Non-pigmented ciliary epithelial cell (primary cell): Measurements from ENCODE around the gene ELL.
A peak's percentile ranks its signal among the peaks of the same experiment; 100 is the strongest.
"Not testable (repeated sequence)": the region's sequence is repeated elsewhere in the genome, so short reads cannot be mapped to it uniquely, and the experiment has no call there.

ENCODE experiments used
- DNase-seq: peaks from one replicate; pipeline ENCODE4 v3.0.0-alpha.2; 2010; ENCODE audit warnings: low read depth

The ELL gene

GRCh38 chr19:18531485-18531884 lies 9.6 kb upstream of the ELL start:
- DNase-seq: no peak

DNA sequence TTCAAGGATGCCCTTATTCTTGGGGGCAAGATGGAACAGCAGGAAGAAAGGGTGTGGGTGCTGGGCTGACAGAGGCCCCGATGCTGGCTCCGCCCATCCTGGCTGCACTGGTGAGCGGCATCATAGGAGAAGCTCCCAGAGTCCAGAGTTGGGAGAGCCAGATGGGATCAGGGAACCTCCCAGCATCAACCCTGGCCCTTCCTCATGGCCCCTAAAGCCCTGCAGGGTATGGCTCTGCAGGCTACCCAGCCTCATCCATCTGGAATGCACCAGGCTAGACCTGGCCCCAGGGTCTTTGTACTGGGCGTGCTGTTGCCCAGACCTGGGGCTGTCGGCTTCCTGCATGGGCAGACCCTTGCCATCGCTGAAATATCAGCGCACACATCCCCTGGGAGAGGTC lies 7.9 kb upstream of the ELL start:
- DNase-seq: no peak

DNA sequence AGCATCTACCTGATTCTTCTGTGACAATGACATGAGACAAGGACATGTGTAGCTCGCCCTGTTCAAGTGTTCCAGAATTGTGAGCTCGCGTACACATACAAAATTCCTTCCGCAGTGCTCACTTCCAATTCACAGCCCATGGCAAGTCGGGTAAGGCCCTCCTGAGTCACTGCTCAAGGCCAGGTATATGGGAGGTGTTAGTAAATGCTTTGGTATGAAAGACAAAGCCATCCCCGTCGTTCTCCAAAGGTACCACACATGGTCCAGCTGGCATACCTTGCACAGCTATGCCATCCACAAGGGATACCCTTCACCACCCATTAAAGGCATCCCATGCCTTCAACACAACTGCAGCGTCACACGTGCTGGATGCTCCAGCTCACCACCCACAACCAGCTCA lies 4.4 kb upstream of the ELL start:
- DNase-seq: no peak

GRCh38 chr19:18523841-18524240 lies 2.0 kb upstream of the ELL start:
- no peak for DNase-seq

- not testable (repeated sequence) for DNase-seq
Observed at GRCh38 chr19:18522862-18523440, 1.1 kb upstream of the ELL start.

- peak; percentile 99 for DNase-seq
Observed at GRCh38 chr19:18522124-18522861, 423 bp upstream of the ELL start.

GRCh38 chr19:18520848-18521691 lies 800 bp downstream of the ELL start:
- DNase-seq: no peak

GRCh38 chr19:18519962-18520847 lies 1.7 kb downstream of the ELL start:
- no peak for DNase-seq

DNA sequence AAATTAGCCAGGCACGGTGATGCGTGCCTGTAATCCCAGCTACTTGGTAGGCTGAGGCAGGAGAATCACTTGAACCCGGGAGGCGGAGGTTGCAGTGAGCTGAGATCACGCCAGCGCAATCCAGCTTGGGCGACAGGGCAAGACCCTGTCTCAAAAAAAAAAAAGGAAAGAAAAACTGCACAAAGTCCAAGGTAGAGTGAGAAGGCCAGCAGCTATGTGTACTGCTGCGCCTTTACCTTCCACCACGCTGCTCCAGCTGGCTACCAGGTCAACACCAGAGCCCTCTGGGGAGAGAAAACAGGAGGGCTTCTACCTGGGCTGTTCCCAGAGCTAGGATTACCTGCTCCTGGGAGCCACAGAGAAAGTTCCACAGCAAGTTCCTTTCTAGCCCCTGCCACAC lies 3.2 kb downstream of the ELL start:
- no peak for DNase-seq

DNA sequence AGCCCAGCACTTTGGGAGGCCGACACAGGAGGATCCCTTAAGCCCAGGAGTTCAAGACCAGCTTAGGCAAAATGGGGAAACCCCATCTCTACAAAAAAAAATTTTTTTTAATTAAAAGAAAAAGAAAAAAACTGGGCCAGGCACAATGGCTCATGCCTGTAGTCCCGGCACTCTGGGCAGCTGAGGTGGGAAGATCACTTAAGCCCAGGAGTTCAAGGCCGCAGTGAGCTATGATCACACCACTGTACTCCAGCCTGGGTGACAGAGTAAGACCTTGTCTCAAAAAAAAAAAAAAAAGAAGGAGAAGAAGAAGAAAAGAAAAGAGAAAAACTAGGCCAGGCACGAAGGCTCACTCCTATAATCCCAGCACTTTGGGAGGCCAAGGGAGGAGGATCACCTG lies 4.3 kb downstream of the ELL start:
- DNase-seq: no peak

GRCh38 chr19:18515959-18516358 lies 5.9 kb downstream of the ELL start:
- no peak for DNase-seq

- no peak for DNase-seq
Observed at GRCh38 chr19:18514800-18515682, 6.8 kb downstream of the ELL start.

GRCh38 chr19:18513868-18514267 lies 8.0 kb downstream of the ELL start:
- DNase-seq: no peak

- no peak for DNase-seq
Observed at GRCh38 chr19:18510216-18510615, 11.7 kb downstream of the ELL start.

GRCh38 chr19:18508585-18508984 lies 13.3 kb downstream of the ELL start:
- no peak for DNase-seq

- DNase-seq: no peak
Observed at GRCh38 chr19:18507727-18508440, 14.0 kb downstream of the ELL start.

DNA sequence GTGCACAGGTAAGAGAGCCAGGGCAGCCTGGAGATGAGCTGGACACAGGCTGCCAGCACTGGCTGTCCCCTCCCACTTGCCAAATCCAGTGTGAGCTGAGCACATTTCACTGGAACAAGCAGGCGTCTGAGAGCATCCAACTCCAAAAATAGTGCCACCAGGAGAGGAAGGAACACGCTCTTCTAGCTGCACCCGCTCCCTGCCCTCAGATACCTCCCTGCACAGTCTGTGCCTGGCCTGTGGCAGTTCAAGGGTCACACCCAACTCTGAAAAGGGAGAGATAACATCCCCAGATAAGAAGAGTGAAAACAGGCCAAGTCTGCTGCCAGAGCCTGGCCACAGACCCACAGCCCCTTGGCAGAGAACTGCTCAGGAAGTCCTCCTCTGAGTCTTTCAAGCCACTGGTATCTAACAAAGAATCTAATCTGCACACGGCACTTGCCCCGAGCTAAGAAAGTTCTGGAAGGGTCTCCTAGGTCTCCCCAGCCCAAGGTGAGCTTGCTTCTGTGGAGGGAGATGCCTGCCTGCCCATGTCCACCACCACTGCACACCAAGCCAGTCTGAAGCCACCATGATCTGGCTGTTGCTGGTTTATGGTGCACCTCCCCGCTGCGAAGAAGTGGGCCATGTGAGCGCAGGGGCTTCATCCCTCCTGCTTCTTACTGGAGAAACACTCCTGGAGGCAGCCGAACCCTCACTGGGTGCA lies 14.7 kb downstream of the ELL start:
- DNase-seq: no peak

DNA sequence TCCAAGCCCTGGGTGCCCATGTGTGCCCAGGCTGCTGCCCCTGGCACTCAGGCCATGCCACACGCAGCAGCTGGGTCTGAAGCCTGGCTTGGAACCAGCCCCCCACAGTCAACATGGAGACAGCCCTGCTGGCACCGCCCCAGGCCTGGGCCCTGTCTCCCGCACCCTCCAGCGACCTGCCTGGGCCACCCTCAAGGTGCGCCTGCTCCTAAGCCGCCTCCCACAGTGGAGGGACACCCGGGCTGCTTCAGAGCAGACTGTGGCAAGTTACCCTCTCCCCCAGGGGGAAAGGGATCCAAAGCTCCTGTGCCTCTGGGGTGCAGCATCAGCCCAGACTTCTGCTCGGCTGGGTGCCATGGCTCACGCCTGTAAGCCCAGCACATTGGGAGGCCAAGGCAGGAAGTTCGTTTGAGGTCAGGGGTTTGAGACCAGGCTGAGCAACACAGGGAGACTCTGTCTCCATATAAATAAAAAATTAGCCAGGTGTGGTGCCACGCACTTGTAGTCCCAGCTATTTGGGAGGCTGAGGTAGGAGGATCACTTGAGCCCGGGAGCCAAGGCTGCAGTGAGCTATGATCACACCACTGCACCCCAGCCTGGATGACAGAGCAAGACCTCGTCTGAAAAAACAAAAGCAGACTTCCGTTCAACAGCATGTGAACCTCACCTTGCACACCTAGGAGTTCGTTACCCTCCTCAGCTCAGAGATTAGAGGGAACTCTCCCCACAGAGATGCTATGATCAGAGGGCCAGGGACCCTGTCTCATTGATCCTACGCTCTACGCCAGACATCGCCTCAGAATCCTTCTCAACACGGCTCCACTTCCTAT lies 15.6 kb downstream of the ELL start:
- DNase-seq: no peak
